ENCODE data around the gene ADIRF. TPM values are rescaled to one million over a fixed set of nuclear protein-coding genes. Genes with fewer than 3 reads are reported as not detected.

ADIRF gene
- total RNA-seq, 1 experiment from 2014 or later: 0.70 TPM

DNA sequence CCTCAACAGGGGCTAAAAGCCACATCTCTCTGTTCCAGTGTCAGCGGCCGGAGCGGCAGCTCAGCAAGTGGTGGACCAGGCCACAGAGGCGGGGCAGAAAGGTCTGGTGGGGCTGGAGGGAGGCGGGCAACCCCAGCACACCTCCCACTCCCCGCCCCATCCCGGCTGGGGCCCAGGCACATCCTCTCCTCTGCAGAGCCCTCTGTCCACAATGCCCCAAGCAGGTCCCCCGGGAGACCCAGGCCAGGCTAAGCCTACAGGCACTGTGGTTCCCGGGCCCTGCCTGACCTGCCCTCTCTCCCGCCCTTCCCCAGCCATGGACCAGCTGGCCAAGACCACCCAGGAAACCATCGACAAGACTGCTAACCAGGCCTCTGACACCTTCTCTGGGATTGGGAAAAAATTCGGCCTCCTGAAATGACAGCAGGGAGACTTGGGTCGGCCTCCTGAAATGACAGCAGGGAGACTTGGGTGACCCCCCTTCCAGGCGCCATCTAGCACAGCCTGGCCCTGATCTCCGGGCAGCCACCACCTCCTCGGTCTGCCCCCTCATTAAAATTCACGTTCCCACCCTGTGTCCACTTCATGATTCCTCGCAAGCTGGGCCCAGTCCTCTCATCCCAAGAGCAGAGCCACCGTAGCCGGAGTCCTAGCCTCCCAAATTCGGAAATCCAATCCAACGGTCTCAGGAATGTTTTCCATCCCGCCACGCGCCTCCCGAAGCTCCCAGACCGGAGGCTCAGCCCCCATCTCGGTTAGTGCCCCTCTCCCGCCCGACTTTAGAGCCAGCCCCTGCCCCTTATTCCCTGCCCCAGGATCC lies 2.1 kb downstream of the ADIRF start (continued):
- TF ChIP-seq, protein P1, sequence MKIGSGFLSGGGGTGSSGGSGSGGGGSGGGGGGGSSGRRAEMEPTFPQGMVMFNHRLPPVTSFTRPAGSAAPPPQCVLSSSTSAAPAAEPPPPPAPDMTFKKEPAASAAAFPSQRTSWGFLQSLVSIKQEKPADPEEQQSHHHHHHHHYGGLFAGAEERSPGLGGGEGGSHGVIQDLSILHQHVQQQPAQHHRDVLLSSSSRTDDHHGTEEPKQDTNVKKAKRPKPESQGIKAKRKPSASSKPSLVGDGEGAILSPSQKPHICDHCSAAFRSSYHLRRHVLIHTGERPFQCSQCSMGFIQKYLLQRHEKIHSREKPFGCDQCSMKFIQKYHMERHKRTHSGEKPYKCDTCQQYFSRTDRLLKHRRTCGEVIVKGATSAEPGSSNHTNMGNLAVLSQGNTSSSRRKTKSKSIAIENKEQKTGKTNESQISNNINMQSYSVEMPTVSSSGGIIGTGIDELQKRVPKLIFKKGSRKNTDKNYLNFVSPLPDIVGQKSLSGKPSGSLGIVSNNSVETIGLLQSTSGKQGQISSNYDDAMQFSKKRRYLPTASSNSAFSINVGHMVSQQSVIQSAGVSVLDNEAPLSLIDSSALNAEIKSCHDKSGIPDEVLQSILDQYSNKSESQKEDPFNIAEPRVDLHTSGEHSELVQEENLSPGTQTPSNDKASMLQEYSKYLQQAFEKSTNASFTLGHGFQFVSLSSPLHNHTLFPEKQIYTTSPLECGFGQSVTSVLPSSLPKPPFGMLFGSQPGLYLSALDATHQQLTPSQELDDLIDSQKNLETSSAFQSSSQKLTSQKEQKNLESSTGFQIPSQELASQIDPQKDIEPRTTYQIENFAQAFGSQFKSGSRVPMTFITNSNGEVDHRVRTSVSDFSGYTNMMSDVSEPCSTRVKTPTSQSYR (CRISPR knock-in tag; IDR thresholded peaks at IDR 0.05): no peak
- TF ChIP-seq USF1 (CRISPR knock-in tag; IDR thresholded peaks at IDR 0.05) (no peak), TP53 (CRISPR knock-in tag; IDR thresholded peaks at IDR 0.05) (no peak), NR3C1 (CRISPR knock-in tag; conservative IDR thresholded peaks at IDR 0.05; ENCODE audit: low read depth) (no peak), CREB1 (CRISPR knock-in tag; IDR thresholded peaks at IDR 0.05) (no peak)
- TF ChIP-seq, protein P2, sequence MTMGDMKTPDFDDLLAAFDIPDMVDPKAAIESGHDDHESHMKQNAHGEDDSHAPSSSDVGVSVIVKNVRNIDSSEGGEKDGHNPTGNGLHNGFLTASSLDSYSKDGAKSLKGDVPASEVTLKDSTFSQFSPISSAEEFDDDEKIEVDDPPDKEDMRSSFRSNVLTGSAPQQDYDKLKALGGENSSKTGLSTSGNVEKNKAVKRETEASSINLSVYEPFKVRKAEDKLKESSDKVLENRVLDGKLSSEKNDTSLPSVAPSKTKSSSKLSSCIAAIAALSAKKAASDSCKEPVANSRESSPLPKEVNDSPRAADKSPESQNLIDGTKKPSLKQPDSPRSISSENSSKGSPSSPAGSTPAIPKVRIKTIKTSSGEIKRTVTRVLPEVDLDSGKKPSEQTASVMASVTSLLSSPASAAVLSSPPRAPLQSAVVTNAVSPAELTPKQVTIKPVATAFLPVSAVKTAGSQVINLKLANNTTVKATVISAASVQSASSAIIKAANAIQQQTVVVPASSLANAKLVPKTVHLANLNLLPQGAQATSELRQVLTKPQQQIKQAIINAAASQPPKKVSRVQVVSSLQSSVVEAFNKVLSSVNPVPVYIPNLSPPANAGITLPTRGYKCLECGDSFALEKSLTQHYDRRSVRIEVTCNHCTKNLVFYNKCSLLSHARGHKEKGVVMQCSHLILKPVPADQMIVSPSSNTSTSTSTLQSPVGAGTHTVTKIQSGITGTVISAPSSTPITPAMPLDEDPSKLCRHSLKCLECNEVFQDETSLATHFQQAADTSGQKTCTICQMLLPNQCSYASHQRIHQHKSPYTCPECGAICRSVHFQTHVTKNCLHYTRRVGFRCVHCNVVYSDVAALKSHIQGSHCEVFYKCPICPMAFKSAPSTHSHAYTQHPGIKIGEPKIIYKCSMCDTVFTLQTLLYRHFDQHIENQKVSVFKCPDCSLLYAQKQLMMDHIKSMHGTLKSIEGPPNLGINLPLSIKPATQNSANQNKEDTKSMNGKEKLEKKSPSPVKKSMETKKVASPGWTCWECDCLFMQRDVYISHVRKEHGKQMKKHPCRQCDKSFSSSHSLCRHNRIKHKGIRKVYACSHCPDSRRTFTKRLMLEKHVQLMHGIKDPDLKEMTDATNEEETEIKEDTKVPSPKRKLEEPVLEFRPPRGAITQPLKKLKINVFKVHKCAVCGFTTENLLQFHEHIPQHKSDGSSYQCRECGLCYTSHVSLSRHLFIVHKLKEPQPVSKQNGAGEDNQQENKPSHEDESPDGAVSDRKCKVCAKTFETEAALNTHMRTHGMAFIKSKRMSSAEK (CRISPR knock-in tag; IDR thresholded peaks at IDR 0.05; ENCODE audit: borderline replicate concordance): no peak
- TF ChIP-seq, protein P3, sequence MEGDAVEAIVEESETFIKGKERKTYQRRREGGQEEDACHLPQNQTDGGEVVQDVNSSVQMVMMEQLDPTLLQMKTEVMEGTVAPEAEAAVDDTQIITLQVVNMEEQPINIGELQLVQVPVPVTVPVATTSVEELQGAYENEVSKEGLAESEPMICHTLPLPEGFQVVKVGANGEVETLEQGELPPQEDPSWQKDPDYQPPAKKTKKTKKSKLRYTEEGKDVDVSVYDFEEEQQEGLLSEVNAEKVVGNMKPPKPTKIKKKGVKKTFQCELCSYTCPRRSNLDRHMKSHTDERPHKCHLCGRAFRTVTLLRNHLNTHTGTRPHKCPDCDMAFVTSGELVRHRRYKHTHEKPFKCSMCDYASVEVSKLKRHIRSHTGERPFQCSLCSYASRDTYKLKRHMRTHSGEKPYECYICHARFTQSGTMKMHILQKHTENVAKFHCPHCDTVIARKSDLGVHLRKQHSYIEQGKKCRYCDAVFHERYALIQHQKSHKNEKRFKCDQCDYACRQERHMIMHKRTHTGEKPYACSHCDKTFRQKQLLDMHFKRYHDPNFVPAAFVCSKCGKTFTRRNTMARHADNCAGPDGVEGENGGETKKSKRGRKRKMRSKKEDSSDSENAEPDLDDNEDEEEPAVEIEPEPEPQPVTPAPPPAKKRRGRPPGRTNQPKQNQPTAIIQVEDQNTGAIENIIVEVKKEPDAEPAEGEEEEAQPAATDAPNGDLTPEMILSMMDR (IDR thresholded peaks at IDR 0.05): no peak
- TF ChIP-seq, protein P4, sequence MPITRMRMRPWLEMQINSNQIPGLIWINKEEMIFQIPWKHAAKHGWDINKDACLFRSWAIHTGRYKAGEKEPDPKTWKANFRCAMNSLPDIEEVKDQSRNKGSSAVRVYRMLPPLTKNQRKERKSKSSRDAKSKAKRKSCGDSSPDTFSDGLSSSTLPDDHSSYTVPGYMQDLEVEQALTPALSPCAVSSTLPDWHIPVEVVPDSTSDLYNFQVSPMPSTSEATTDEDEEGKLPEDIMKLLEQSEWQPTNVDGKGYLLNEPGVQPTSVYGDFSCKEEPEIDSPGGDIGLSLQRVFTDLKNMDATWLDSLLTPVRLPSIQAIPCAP (CRISPR knock-in tag; IDR thresholded peaks at IDR 0.05): no peak

GRCh38 chr10:86970982-86971231 lies 2.6 kb downstream of the ADIRF start:
- POLR2A ChIA-PET: interaction anchor here (1.0 to 1.6 kb wide), 2 partner anchors 11 to 15 kb away, joined by 3 to 5 read pairs; no protein-coding TSS in a partner anchor
- Mint-ChIP-seq H3K27me3 (ENCODE audit: low read depth) (peaks cover 61% of the 10 kb centered on the region), H3K4me1 (peaks cover 53% of the 10 kb centered on the region), H3K9me3 (no peaks in the 10 kb centered on the region), H3K36me3 (no peaks in the 10 kb centered on the region), H3K4me3 (peak overlapping the region; percentile 70), H3K27ac (no peak overlapping the region)
- TF ChIP-seq ZNF263 (CRISPR knock-in tag; IDR thresholded peaks at IDR 0.05; ENCODE audit: low read depth): no peak
- TF ChIP-seq, protein P5, sequence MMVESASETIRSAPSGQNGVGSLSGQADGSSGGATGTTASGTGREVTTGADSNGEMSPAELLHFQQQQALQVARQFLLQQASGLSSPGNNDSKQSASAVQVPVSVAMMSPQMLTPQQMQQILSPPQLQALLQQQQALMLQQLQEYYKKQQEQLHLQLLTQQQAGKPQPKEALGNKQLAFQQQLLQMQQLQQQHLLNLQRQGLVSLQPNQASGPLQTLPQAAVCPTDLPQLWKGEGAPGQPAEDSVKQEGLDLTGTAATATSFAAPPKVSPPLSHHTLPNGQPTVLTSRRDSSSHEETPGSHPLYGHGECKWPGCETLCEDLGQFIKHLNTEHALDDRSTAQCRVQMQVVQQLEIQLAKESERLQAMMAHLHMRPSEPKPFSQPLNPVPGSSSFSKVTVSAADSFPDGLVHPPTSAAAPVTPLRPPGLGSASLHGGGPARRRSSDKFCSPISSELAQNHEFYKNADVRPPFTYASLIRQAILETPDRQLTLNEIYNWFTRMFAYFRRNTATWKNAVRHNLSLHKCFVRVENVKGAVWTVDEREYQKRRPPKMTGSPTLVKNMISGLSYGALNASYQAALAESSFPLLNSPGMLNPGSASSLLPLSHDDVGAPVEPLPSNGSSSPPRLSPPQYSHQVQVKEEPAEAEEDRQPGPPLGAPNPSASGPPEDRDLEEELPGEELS (CRISPR knock-in tag; IDR thresholded peaks at IDR 0.05): 0 out of 2 replicates have a peak, but pooled peaks have one; percentile 19
- peak; percentile 52; the same call in 1 of the 2 replicates for TF ChIP-seq ZBTB43 (CRISPR knock-in tag; IDR thresholded peaks at IDR 0.05)
- TF ChIP-seq, protein P4 (CRISPR knock-in tag; IDR thresholded peaks at IDR 0.05): 0 out of 2 replicates have a peak, but pooled peaks have one; percentile 43
- TF ChIP-seq ZNF219 (CRISPR knock-in tag; IDR thresholded peaks at IDR 0.05; ENCODE audit: borderline replicate concordance): no peak
- CTCF ChIA-PET: interaction anchor here (1.2 to 13.7 kb wide), 3 partner anchors 10 to 28 kb away, joined by 8 to 462 read pairs (median 85); partner anchors contain the start of gene MMRN2
- ATAC-seq: peak; percentile 10
- DNase-seq (ENCODE audit: low spot score): peak; percentile 73

Data from WTC11 (cell line).